Measurements from ENCODE around the gene CST7.
"Not testable (repeated sequence)": the region's sequence is repeated elsewhere in the genome, so short reads cannot be mapped to it uniquely, and the experiment has no call there.

The CST7 gene

DNA sequence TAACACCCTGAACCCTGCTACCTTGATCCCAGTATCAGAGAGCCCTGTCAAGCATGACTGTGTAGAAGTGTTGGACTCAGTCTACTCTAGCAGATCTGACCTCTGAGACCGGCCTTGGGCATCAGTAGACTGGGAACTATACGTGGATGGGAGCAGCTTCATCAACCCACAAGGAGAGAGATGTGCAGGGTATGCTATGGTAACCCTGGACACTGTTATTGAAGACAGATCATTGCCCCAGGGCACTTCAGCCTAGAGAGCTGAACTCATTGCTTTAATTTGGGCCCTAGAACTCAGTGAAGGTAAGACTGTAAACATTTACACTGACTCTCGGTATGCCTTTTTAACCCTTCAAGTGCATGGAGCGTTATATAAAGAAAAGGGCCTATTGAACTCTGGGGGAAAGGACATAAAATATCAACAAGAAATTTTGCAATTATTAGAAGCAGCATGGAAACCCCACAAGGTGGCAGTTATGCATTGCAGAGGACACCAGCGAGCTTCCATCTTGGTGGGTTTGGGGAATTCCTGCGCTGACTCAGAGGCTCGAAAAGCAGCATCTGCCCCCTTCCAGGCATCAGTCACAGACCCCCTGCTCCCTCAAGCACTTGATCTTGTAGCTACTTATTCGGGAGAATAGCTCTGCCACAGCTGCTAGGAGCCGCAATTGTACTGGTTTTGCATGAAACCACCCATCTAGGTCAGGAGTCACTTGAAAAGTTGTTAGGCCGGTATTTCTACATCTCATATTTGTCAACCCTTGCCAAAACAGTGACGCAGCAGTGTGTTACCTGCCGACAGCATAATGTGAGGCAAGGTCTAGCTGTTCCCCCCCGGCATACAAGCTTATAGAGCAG is 19.0 kb upstream of the CST7 start:
- DNase-seq, result not testable (repeated sequence)

GRCh38 chr20:24930724-24931688 is 18.1 kb upstream of the CST7 start:
- not testable (repeated sequence) for DNase-seq

- DNase-seq, result not testable (repeated sequence)
Observed at GRCh38 chr20:24931893-24932292, 17.2 kb upstream of the CST7 start.

DNA sequence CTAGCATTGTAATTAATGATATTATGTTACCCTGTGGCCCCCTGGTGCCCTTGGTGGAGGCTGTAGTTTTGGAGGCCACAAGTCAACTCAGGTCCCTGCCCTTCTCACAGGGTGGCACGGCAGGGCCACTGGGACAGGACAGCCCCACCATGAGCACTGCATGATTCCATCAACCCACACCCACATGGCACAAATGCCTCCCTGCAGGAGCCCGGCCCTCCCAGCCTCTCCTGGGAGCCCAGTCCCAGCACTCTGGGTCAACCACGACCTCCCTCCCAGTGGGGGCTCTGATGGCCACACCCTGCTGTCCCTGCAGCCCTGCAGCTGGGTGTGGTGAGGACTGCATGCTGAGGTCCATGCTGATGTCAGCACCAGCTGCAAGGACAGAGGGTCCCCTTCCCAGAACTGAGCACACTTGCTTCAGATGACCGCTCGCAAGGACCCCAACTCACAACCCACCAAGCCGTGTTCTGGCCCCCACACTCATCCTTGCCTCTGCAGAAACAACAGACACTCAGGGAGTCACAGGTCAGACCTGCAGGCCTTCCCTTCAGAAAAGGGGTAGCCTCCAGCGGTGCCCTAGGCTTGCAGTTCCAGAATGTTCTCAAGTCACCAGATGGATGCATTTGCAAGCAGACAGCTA is 15.7 kb upstream of the CST7 start:
- DNase-seq, result no peak

DNA sequence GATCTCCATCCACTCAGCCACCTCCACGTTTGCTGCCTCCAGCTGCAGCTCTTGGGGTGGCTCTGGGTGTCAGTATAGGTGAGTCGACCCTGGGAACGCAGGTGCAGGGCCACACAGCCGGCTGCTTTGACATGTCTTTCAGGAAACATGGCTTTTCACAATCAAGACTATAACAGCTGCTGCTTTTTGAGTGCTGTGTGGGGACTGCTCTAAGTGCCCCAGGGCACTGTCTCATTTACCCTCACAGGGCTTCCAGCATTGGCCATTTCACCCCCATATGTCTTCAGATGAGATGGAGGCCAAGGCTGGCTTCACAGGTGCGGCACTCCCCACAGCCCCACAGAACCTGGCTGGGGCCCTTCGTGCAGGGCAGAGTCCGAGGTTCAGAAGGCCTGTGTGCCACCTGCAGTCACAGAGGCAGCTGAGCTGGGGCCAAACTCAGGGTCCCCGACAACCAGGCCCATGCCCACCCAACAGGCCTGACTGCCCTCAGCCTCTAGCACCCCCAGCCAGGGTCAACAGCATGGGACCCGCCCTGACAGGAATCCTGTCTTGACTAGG is 14.9 kb upstream of the CST7 start:
- no peak for DNase-seq

DNA sequence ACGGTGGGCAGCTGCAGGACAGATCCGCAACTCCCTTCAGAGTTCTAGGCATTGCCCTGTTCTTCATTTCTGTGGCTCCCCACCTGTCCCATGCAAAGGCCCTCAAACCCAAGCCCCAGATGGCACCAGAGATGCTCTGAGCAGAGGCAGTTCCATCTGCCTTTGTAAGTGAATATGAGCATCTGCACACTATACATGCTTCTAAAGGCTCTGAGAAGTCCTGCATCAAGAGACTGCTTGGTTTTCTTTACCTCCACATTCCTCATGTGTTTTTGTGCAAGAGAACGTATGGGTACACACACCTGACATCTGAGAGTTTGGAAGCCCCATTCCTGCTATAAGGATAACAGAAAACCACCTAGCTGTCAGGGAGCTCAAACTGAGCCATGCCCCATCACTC is 14.4 kb upstream of the CST7 start:
- DNase-seq, result no peak

DNA sequence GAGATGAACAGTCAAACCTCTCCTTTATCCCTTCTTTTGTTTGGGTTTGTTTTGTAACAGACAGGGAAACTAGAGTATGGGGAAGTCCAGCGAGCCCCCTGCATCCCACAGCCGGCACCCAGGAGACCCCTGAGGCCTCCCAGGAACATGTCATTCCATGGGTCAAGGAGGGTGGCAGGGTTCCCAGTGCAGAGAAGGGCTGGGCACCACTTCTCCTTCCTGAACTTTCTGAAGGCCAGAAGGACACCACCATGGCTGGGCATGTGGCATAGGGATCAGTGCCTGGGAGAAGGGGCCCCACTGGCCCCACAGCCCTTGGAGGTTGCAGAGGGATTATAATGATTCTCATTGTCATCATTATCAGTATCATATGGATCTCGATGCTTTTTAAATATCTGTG is 13.9 kb upstream of the CST7 start:
- no peak for DNase-seq

DNA sequence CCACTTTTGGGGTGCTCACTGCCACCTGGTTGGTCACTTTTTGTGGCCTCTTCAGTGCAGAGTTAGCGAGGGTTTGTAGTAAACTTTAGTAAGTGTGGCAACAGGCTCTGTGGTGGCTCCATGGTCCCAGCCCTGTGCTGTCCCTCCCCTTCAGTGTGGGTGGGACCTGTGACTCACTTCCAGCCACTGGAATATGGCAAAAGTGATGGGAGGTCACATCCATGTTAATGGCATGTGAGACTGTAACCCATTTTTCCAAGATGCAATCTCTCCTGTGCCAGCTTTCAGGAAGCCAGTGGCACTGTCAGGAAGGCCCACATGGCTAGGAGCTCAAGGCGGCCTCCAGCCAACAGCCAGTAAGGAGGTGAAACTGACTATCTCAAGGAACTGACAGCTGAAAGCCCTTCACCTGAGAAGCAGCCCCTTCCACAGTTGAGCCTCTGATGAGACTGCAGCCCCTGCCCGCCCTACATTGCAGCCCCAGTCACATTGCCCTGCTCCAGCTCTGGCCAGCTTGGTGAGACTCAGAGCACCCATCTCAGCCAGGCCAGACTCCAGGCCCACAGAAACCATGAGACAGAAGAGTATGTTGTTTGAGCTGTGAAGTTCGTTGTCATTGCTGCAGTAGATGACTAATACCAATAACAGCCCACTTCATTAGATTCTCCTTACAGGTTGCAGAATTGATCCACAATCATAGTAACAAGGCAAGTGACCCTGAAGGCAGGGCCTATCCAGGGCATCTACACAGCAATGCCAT is 13.1 kb upstream of the CST7 start:
- no peak for DNase-seq

DNA sequence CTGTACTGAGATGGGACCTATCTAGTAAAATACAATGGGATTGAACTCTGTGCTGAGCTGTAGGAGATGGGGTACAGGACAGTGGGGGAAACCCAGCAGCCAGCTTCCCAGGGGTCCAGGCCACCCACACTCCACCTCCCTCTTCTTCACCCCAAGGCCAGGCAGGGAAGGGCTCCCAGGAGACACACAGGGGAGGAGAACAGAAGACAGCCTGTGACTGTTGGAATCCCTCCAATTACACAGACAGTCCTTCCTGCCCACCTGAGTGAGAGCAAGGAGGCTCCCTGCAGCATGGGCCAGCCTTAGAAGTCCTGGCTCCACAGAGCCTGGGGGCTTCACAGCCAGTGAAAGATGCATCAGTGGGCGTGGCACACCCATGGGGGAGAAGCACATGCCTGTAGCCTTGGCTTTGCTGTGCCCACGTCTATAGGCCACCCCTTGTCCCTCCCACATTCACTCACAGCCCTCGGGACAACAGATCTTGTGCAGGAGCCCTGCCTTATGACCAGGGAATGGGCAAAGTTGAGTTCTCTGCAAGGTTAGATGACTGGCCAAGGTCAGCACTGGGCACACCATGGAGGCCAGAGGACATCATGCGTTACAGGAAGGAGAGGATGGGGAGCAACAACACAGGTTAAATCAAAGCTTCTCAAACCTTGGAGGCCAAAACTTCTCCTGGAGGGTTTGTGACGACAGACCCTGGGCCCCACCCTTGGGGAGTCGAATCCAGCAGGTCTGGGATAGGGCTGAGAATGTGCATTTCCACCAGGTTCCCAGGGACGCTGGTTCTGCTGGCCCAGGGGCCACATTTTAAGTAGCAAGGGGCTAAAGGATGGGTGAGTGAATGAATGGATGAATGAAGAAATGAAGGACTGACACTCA is 12.3 kb upstream of the CST7 start:
- no peak for DNase-seq

DNA sequence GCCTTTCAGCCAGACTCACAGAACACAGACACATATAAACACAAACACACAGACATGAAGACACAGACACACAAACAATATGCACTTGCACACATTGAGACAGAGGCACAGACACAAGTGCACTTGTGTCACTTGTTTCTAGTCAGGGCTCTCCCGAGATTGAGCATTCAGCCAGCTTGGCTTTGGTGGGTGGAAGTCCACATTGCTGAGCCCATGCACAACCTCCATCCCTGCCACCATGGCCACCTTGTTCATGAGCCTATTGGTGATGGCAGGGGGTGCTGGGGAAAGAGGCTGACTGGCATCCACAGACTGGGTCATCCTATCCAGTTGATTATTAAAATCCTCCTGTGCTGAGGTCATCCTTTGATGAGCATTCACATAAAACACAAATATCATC is 11.5 kb upstream of the CST7 start:
- DNase-seq, result no peak

DNA sequence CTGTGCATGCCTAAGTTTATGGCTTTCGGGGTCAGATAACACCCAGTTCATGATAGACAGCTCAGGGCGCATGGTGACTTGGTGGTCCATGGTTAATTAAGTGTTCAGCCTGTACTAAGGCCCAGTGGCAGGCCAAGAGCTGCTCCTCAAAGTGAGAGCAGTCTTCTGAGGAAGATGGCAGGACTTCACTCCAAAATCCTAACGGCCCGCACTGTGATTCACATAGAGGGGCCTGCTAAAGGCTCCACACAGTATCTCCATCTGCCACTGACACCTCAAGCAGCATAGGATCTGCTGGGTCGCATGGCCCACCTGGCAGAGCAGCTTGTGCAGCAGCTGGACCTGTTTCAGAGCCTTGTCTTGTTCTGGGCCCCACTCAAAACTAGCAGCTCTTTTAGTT is 10.6 kb upstream of the CST7 start:
- no peak for DNase-seq

DNA sequence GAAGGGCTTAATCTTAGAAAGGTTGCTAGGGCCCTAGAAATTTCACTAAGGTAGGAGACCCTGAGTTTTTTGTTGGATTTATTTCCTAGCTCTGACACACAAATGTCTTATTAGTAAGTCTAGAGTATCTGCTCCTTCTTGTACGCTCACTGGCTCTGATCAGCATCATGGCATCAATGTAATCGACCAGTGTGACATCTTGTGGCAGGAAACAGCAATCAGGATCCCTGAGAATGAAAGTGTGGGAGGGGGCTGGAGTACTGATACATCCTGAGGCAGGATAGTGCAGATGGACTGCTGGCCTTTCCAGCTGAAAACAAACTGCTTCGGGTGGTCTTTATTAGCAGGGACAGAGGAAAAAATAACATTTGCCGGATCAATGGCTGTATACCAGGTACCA is 10.0 kb upstream of the CST7 start:
- no peak for DNase-seq

DNA sequence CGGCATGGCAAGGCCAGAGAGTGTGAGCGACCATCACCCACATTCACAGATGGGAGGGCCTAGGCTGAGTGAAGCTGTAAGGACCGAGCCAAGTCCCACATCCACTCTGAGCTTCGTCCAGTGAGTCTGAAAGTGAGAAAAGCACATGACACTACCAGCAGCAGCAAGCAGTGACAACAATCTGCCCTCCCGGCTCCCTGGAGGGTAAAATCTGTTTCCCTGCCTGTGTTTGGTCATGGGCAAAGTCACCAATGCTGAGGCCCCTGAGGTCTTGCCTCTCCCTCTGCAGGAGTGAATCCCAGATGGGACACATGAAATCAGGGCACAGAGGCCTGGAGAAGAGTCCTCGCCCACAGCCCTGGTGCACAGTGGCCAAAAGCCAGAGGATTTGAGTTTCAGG is 6.4 kb upstream of the CST7 start:
- no peak for DNase-seq

DNA sequence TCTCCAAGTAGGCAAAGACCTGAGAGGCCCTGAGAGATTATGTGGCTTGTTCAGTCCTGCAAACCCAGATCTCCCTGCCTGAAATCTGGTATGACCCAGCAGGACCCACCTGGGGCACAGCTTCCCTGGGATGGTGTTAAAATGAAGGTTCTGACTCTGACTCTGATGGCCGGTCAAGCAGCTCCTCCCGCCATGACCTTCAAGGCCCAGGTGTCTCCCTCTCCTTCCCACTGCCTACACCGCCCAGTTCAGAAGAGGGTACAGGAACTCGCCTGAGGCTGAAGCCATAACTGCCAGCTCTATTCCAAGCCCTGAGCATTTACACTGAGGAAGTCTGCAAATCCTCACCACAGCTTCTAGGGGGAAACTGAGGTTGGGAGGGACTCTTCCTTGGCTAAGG is 5.9 kb upstream of the CST7 start:
- DNase-seq, result no peak

DNA sequence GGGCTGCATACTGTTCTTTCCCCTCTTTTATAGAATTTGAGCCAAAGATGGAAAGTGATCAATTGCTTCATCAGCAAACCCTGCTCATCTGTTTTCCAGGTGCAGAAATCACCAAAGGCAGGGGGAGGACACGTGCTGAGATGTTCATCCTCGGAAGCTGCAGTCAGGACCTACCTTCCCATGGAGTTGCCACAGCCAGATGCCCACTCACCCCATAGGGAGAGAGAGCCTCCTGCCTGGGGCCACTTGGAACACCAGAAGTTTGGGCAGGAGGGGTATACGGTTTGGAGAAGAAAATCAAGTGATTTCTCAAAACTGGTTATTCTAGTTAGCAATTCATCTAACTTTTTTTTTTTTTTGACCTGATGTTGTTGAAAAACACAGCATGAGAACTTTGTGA is 5.3 kb upstream of the CST7 start:
- DNase-seq, result no peak

DNA sequence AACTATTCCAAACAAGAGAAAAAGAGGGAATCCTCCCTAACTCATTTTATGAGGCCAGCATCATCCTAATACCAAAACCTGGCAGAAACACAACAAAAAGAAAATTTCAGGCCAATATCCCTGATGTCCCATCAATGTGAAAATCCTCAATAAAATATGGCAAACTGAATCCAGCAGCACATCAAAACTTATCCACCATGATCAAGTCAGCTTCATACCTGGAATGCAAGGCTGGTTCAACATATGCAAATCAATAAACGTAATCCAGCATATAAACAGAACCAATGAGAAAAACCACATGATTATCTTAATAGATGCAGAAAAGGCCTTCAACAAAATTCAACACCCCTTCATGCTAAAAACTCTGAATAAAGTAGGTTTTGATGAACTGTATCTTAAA is 2.7 kb upstream of the CST7 start:
- not testable (repeated sequence) for DNase-seq

DNA sequence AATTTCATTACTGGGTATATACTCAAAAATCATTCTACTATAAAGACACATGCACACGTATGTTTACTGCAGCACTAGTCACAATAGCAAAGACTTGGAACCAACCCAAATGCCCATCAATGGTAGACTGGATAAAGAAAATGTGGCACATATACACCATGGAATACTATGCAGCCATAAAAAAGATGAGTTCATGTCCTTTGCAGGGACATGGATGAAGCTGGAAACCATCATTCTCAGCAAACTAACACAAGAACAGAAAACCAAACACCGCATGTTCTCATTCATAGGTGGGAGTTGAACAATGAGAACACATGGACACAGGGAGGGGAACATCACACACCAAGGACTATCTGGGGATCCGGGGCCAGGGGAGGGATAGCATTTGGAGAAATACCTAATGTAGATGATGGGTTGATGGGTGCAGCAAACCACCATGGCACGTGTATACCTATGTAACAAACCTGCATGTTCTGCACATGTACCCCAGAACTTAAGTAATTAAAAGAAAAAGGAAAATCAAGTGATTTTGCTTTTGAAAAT is 602 bp upstream of the CST7 start:
- DNase-seq, result not testable (repeated sequence)

DNA sequence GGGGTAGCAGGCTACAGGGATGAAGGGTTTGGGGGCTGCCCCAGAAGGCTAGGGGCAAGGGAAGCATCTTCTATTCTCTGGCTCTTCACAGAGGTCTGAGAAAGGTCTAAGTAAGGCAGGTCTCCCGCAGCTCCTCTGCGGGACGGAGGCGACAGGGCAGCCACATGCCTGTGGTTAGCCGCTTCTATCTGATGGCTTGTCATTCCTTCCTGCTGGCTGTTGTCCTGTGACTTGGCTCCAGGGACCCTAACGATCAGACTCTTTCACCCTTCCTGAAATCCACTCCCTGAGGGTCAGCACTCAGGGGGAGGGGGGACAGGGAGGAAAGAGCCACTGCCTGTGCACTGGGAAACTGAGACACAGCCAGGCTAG is 673 bp downstream of the CST7 start:
- DNase-seq, result no peak

DNA sequence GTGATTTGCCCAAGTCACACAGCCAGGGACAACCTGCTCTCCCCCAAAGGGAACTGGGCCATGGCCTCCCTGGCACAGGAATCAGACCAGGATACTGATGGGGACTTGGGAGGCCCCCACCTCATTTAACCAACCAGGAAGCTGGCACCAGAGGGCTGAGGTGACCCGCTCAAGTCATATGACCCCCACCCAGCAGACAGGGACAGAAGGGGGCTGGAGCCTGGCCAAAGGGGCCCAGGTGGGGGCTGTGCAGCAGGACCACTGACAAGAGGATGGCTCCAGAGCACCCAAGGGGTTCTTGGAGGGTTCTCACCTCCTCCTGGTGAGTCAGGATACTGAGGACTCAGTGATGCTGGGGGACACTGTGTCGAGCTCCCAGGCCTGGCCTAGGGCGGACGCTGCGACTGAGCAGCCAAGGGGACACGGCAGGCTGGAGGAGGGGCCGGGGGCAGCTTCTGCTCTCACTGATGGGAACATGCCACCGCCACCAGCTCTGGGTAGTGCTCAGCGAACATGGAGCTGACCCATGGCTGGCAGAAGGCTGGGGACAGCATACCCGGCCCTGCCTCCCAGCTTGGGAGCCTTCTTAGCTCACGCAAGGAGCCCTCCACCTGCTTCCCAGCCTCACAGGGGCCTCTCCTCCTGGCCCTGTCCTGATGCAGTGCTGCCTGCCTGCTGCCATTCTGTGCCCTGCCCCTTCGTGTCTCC is 1.2 kb downstream of the CST7 start:
- DNase-seq, result no peak
